H1 (cell line): ENCODE measurements around the gene CSRP1. TPM values are rescaled to one million over a fixed set of nuclear protein-coding genes. Genes with fewer than 3 reads are reported as not detected.

Source experiments
- ASH2L ChIP-seq: fragments of 200-600, 300-600 bp; sonication (generic); IDR thresholded peaks from one replicate; pipeline ENCODE4 v1.7.1; 2017; ENCODE audit warnings: low read length
- BACH1 ChIP-seq: IDR thresholded peaks from 2 replicates; pipeline ENCODE4 v1.6.1; 2012; ENCODE audit warnings: low read length, improper control_type of control experiment
- CHD1 ChIP-seq: IDR thresholded peaks from 2 replicates; pipeline ENCODE4 v1.6.1; 2012; ENCODE audit warnings: low read depth, low read length, improper control_type of control experiment
- JUND ChIP-seq: IDR thresholded peaks from 2 replicates; pipeline ENCODE4 v1.6.1; 2011; ENCODE audit warnings: mild to moderate bottlenecking, improper control_type of control experiment, low read length
- NRF1 ChIP-seq: IDR thresholded peaks from 2 replicates; pipeline ENCODE4 v1.6.1; 2011; ENCODE audit warnings: mild to moderate bottlenecking, low read depth, low read length, improper control_type of control experiment
- PHF8 ChIP-seq: fragments of 200-600 bp; sonication (generic); conservative IDR thresholded peaks from 2 replicates; pipeline ENCODE4 v1.7.1; 2012; ENCODE audit warnings: low read depth, mild to moderate bottlenecking, inconsistent platforms, low read length, moderate library complexity
- RNF2 ChIP-seq: fragments of 200-900, 300-1000 bp; sonication (generic); IDR thresholded peaks from 2 replicates; pipeline ENCODE4 v1.7.1; 2016; ENCODE audit warnings: borderline replicate concordance, low read depth, mild to moderate bottlenecking, antibody characterized with exemption, low read length; ENCODE audit not compliant: poor library complexity, severe bottlenecking; ENCODE audit errors: missing control alignments
- TAF1 ChIP-seq: IDR thresholded peaks from 2 replicates; pipeline ENCODE4 v1.6.1; 2011; ENCODE audit warnings: mild to moderate bottlenecking, low read depth, low read length
- polyA plus RNA-seq, 7 experiments: library from polyadenylated mRNA; depleted of rRNA in 3 of 7; stranded (reverse) in 5 of 7; unstranded in 2 of 7; fragments of >200 nt in 5 of 7; fragments of 200-250 nt in 2 of 7; gene quantifications; 1 replicate in 5 of 7; 2 replicates in 1 of 7; 4 replicates in 1 of 7; pipeline versions ENCODE4 v1.2.1 to v1.2.3, GENCODE V29; 2011 to 2013; ENCODE audit warnings: missing spikeins in 2 of 7, mixed read lengths in 2 of 7
- total RNA-seq: library from RNA; stranded (reverse); fragmentation: NEBNext Ultra II Directional; extraction: Animal tissue kit (Norgen Biotek cat#: 25700); gene quantifications from 2 replicates; pipeline ENCODE4 v1.2.1, GENCODE V29; 2021
- TF ChIP-seq, protein P1 (sequence below): IDR thresholded peaks from 2 replicates; pipeline ENCODE4 v1.6.1; 2012; ENCODE audit warnings: inconsistent platforms
- TF ChIP-seq, protein P2 (sequence below): fragments of 300-600 bp; sonication (generic); IDR thresholded peaks from 2 replicates; pipeline ENCODE4 v1.7.1; 2012; ENCODE audit warnings: low read length, moderate library complexity, mild to moderate bottlenecking, inconsistent platforms; ENCODE audit not compliant: insufficient replicate concordance

Gene CSRP1
- total and polyA plus RNA-seq, 2 of the 8 experiments (the other 6 are each of a cell fraction or from before 2014, with no cell fraction given), result 14.2 to 22.3 TPM

DNA sequence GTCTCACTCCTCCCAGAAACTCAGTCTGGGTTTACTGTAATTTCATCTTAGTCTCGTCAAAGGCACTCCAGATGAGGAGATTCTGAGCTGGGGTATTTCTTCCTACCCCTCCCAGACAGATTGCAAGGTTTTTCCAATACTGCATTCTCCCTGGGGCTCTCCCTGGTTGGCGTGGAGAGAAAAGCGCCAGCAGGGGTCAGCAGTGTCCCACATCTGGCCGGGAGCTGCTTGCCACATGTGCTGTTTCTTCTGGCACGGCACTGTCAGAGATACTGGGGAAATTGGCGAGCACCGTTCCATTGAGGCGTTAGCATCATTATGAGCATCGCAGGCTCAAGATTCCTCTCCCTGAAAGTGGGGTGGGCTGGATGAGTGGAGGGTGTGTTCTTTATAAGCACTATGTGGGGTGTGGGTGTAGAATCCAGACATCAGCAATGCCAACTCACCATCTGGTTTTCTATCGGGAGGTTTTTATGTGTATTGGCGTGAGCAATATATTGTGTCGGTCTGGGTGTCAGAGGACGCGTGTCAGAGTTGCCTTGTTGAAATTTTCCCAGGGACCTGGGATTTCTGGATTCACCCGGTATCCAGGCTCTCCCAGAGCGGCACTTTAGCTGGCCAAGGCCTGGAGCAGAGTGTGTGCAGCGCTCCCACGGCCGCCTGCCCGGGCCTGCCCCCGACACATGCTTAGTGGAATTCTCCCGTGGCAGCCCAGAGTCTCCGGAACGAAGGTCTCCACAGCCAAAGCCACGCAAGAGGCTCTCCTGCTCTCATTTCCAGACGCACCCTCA is 24.0 kb upstream of the CSRP1 start (continued):
- TF ChIP-seq CHD1, result no peak
- TF ChIP-seq PHF8, result no peak
- TF ChIP-seq, protein P1, sequence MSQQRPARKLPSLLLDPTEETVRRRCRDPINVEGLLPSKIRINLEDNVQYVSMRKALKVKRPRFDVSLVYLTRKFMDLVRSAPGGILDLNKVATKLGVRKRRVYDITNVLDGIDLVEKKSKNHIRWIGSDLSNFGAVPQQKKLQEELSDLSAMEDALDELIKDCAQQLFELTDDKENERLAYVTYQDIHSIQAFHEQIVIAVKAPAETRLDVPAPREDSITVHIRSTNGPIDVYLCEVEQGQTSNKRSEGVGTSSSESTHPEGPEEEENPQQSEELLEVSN, result no peak
- TF ChIP-seq JUND, result no peak
- no peak for TF ChIP-seq BACH1
- TF ChIP-seq, protein P2, sequence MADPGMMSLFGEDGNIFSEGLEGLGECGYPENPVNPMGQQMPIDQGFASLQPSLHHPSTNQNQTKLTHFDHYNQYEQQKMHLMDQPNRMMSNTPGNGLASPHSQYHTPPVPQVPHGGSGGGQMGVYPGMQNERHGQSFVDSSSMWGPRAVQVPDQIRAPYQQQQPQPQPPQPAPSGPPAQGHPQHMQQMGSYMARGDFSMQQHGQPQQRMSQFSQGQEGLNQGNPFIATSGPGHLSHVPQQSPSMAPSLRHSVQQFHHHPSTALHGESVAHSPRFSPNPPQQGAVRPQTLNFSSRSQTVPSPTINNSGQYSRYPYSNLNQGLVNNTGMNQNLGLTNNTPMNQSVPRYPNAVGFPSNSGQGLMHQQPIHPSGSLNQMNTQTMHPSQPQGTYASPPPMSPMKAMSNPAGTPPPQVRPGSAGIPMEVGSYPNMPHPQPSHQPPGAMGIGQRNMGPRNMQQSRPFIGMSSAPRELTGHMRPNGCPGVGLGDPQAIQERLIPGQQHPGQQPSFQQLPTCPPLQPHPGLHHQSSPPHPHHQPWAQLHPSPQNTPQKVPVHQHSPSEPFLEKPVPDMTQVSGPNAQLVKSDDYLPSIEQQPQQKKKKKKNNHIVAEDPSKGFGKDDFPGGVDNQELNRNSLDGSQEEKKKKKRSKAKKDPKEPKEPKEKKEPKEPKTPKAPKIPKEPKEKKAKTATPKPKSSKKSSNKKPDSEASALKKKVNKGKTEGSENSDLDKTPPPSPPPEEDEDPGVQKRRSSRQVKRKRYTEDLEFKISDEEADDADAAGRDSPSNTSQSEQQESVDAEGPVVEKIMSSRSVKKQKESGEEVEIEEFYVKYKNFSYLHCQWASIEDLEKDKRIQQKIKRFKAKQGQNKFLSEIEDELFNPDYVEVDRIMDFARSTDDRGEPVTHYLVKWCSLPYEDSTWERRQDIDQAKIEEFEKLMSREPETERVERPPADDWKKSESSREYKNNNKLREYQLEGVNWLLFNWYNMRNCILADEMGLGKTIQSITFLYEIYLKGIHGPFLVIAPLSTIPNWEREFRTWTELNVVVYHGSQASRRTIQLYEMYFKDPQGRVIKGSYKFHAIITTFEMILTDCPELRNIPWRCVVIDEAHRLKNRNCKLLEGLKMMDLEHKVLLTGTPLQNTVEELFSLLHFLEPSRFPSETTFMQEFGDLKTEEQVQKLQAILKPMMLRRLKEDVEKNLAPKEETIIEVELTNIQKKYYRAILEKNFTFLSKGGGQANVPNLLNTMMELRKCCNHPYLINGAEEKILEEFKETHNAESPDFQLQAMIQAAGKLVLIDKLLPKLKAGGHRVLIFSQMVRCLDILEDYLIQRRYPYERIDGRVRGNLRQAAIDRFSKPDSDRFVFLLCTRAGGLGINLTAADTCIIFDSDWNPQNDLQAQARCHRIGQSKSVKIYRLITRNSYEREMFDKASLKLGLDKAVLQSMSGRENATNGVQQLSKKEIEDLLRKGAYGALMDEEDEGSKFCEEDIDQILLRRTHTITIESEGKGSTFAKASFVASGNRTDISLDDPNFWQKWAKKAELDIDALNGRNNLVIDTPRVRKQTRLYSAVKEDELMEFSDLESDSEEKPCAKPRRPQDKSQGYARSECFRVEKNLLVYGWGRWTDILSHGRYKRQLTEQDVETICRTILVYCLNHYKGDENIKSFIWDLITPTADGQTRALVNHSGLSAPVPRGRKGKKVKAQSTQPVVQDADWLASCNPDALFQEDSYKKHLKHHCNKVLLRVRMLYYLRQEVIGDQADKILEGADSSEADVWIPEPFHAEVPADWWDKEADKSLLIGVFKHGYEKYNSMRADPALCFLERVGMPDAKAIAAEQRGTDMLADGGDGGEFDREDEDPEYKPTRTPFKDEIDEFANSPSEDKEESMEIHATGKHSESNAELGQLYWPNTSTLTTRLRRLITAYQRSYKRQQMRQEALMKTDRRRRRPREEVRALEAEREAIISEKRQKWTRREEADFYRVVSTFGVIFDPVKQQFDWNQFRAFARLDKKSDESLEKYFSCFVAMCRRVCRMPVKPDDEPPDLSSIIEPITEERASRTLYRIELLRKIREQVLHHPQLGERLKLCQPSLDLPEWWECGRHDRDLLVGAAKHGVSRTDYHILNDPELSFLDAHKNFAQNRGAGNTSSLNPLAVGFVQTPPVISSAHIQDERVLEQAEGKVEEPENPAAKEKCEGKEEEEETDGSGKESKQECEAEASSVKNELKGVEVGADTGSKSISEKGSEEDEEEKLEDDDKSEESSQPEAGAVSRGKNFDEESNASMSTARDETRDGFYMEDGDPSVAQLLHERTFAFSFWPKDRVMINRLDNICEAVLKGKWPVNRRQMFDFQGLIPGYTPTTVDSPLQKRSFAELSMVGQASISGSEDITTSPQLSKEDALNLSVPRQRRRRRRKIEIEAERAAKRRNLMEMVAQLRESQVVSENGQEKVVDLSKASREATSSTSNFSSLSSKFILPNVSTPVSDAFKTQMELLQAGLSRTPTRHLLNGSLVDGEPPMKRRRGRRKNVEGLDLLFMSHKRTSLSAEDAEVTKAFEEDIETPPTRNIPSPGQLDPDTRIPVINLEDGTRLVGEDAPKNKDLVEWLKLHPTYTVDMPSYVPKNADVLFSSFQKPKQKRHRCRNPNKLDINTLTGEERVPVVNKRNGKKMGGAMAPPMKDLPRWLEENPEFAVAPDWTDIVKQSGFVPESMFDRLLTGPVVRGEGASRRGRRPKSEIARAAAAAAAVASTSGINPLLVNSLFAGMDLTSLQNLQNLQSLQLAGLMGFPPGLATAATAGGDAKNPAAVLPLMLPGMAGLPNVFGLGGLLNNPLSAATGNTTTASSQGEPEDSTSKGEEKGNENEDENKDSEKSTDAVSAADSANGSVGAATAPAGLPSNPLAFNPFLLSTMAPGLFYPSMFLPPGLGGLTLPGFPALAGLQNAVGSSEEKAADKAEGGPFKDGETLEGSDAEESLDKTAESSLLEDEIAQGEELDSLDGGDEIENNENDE, result no peak
- TF ChIP-seq TAF1, result no peak
- no peak for TF ChIP-seq NRF1
- no peak for TF ChIP-seq RNF2
- peak; percentile 28 for TF ChIP-seq ASH2L
